ENCODE results near the gene SULT4A1. TPM values are rescaled to one million over a fixed set of nuclear protein-coding genes. Genes with fewer than 3 reads are reported as not detected.

The SULT4A1 gene
- total and polyA plus RNA-seq, 9 of the 15 experiments (the other 6 are each of a cell fraction or from before 2014, with no cell fraction given): 0.03 to 0.20 (median 0.09) TPM; not detected in 3

DNA sequence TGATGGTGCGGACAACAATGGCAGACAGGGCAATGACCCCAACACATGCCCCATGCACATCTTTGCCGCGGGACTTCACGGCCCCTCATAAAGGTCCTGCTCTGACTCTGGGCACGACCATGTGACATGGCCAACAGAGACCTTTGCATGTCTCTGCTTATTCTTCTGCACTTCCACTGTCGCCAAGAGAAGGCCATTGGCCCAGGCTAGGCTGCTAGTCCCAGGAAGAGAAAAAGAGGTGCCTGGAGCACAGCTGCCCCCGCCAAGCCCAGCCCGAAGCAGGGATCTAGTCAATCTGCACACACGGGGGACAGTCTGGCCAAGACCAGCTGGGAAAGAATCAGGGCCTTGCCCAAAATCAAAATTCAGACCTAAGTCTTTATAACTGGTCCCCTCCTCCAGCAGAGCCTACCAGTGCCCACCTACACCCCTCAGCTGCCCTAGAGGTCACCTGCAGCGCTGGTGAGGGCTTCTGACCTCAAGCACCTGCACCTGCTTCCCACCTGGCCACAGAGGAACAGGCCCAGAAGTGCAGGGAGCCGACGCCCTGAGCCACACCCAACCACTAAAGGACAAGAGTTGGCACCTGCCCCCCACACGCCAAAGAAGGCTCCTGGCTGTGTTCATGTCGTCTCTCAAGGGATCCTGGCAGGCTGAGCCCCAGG lies 8.1 kb downstream of the SULT4A1 start:
- no peaks in the 10 kb centered on the region for H3K36me3 ChIP-seq (ENCODE audit: control insufficient read depth, insufficient read depth, low read length)
- intact Hi-C loops (cut with micrococcal nuclease): no loop called here
- H3K79me2 ChIP-seq (ENCODE audit: control insufficient read depth, insufficient read depth, low read length): no peaks in the 10 kb centered on the region
- H3K27ac ChIP-seq (ENCODE audit: extremely low read depth, low read depth, low read length): no peak overlapping the region
- no peak overlapping the region for H2AFZ ChIP-seq (ENCODE audit: low read depth, low read length)
- no peak for ATAC-seq
- WGBS (ENCODE audit: insufficient coverage, low coverage, missing lambda C conversion rate): 0% methylated on average over 10 of the region's 14 CpGs
- H3K9ac ChIP-seq (ENCODE audit: insufficient read depth in 1 of 2, low read depth in 2 of 2, low read length in 2 of 2): no peak overlapping the region
- H3K4me3 ChIP-seq: no peak overlapping the region
- in situ Hi-C loops (cut with MboI): no loop called here
- H3K9me3 ChIP-seq (replicated peaks; ENCODE audit: control insufficient read depth, insufficient read depth, low read depth, low read length): no peaks in the 10 kb centered on the region
- H3K9me1 ChIP-seq (ENCODE audit: control insufficient read depth, insufficient read depth, low read length): no peaks in the 10 kb centered on the region
- peaks cover 3 to 32% of the 10 kb centered on the region in 2 experiments; a peak in 2 of 5 replicates for H3K27me3 ChIP-seq (ENCODE audit: control insufficient read depth in 2 of 2, insufficient read depth in 2 of 2, low read length in 2 of 2)
- H4K20me1 ChIP-seq (replicated peaks; ENCODE audit: control insufficient read depth, insufficient read depth, low read length): no peaks in the 10 kb centered on the region; the same call in 1 of the 2 replicates
- H3K4me2 ChIP-seq (ENCODE audit: insufficient read depth, low read length): no peak overlapping the region
- no peaks in the 10 kb centered on the region for H3K4me1 ChIP-seq (replicated peaks in 1 of 2; ENCODE audit: control insufficient read depth in 2 of 2, insufficient read depth in 2 of 2, low read length in 2 of 2)
- ChIA-PET CTCF (ENCODE audit: low intra/inter-chr PET ratio) (no interaction called here), POLR2A (interaction anchor here (0.6 kb wide), 1 partner anchor 88 kb away, joined by 3 read pairs; no protein-coding TSS in a partner anchor)
- TF ChIP-seq CBFB (CRISPR knock-in tag; IDR thresholded peaks at IDR 0.05) (no peak), ETS2 (tag; IDR thresholded peaks at IDR 0.05; ENCODE audit: borderline replicate concordance, poor library complexity, severe bottlenecking) (no peak), ZNF174 (CRISPR knock-in tag; IDR thresholded peaks at IDR 0.05) (no peak), ZNF76 (CRISPR knock-in tag; IDR thresholded peaks at IDR 0.05; ENCODE audit: borderline replicate concordance) (no peak), RBM39 (optimal IDR thresholded peaks at IDR 0.05; ENCODE audit: low read depth, low read length) (no peak), ZNF507 (tag; conservative IDR thresholded peaks at IDR 0.05) (no peak), NR2F6 (CRISPR knock-in tag; IDR thresholded peaks at IDR 0.05) (no peak), CXXC5 (CRISPR knock-in tag; IDR thresholded peaks at IDR 0.05) (no peak)
- TF ChIP-seq, protein P1, sequence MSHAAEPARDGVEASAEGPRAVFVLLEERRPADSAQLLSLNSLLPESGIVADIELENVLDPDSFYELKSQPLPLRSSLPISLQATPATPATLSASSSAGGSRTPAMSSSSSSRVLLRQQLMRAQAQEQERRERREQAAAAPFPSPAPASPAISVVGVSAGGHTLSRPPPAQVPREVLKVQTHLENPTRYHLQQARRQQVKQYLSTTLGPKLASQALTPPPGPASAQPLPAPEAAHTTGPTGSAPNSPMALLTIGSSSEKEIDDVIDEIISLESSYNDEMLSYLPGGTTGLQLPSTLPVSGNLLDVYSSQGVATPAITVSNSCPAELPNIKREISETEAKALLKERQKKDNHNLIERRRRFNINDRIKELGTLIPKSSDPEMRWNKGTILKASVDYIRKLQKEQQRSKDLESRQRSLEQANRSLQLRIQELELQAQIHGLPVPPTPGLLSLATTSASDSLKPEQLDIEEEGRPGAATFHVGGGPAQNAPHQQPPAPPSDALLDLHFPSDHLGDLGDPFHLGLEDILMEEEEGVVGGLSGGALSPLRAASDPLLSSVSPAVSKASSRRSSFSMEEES (CRISPR knock-in tag; IDR thresholded peaks at IDR 0.05): no peak
- DNase-seq (ENCODE audit: extremely low read depth in 1 of 4, low spot score in 3 of 4): no peak
- BruUV-seq (replicated peaks): no TSS peak
- no peak for FAIRE-seq
